Skeletal muscle satellite cell (primary cell): Measurements from ENCODE around the gene CR1L.
"Not testable (repeated sequence)": the region's sequence is repeated elsewhere in the genome, so short reads cannot be mapped to it uniquely, and the experiment has no call there.

Experiments used
- H3K27me3 ChIP-seq: 2 replicates; pipeline ENCODE4 v1.7.0; 2013; ENCODE audit warnings: low read length; ENCODE audit not compliant: control insufficient read depth, insufficient read depth
- H3K36me3 ChIP-seq: 2 replicates; pipeline ENCODE4 v1.7.0; 2013; ENCODE audit warnings: mild to moderate bottlenecking, control low read depth, low read length; ENCODE audit not compliant: insufficient read depth
- H3K4me1 ChIP-seq: 2 replicates; pipeline ENCODE4 v1.7.0; 2013; ENCODE audit warnings: low read length; ENCODE audit not compliant: control insufficient read depth, insufficient read depth
- H3K4me2 ChIP-seq: 2 replicates; pipeline ENCODE4 v1.7.0; 2013; ENCODE audit warnings: mild to moderate bottlenecking, low read length
- H3K4me3 ChIP-seq: 2 replicates; pipeline ENCODE4 v1.7.0; 2013; ENCODE audit warnings: low read length
- H3K9ac ChIP-seq: 2 replicates; pipeline ENCODE4 v1.7.0; 2013; ENCODE audit warnings: mild to moderate bottlenecking, low read depth, low read length, moderate library complexity
- H3K9me3 ChIP-seq: replicated peaks from 2 replicates; pipeline ENCODE4 v1.7.0; 2013; ENCODE audit warnings: mild to moderate bottlenecking, control low read depth, low read length

The CR1L gene

GRCh38 chr1:207669528-207670009 is 24.6 kb downstream of the CR1L start:
- no peaks in the 10 kb centered on the region for H3K9me3 ChIP-seq
- no peak overlapping the region for H3K4me2 ChIP-seq
- H3K27me3 ChIP-seq, result peaks cover 51% of the 10 kb centered on the region
- H3K9ac ChIP-seq, result no peak overlapping the region
- no peak overlapping the region for H3K4me3 ChIP-seq
- H3K36me3 ChIP-seq, result no peaks in the 10 kb centered on the region
- H3K4me1 ChIP-seq, result no peaks in the 10 kb centered on the region

- H3K9me3 ChIP-seq, result no peaks in the 10 kb centered on the region
- no peak overlapping the region for H3K4me2 ChIP-seq
- H3K36me3 ChIP-seq, result no peaks in the 10 kb centered on the region
- no peak overlapping the region for H3K9ac ChIP-seq
- no peak overlapping the region for H3K4me3 ChIP-seq
- H3K27me3 ChIP-seq, result peaks cover 51% of the 10 kb centered on the region
- H3K4me1 ChIP-seq, result no peaks in the 10 kb centered on the region
These were observed 25.3 kb downstream of the CR1L start for GRCh38 chr1:207670192-207670591.

GRCh38 chr1:207670997-207671396 is 26.1 kb downstream of the CR1L start:
- no peaks in the 10 kb centered on the region for H3K36me3 ChIP-seq
- no peak overlapping the region for H3K4me3 ChIP-seq
- no peaks in the 10 kb centered on the region for H3K4me1 ChIP-seq
- no peaks in the 10 kb centered on the region for H3K9me3 ChIP-seq
- H3K27me3 ChIP-seq, result peaks cover 51% of the 10 kb centered on the region
- no peak overlapping the region for H3K4me2 ChIP-seq
- H3K9ac ChIP-seq, result no peak overlapping the region

GRCh38 chr1:207672522-207673130 is 27.7 kb downstream of the CR1L start:
- Histone ChIP-seq H3K4me3 (no peak overlapping the region), H3K4me1 (no peaks in the 10 kb centered on the region), H3K36me3 (no peaks in the 10 kb centered on the region), H3K4me2 (no peak overlapping the region), H3K9ac (no peak overlapping the region), H3K27me3 (peaks cover 40% of the 10 kb centered on the region), H3K9me3 (no peaks in the 10 kb centered on the region)

- H3K36me3 ChIP-seq, result no peaks in the 10 kb centered on the region
- no peaks in the 10 kb centered on the region for H3K9me3 ChIP-seq
- H3K4me2 ChIP-seq, result no peak overlapping the region
- H3K4me3 ChIP-seq, result no peak overlapping the region
- H3K9ac ChIP-seq, result no peak overlapping the region
- no peaks in the 10 kb centered on the region for H3K4me1 ChIP-seq
- H3K27me3 ChIP-seq, result peaks cover 38% of the 10 kb centered on the region
These were observed 28.5 kb downstream of the CR1L start for GRCh38 chr1:207673399-207673798.

DNA sequence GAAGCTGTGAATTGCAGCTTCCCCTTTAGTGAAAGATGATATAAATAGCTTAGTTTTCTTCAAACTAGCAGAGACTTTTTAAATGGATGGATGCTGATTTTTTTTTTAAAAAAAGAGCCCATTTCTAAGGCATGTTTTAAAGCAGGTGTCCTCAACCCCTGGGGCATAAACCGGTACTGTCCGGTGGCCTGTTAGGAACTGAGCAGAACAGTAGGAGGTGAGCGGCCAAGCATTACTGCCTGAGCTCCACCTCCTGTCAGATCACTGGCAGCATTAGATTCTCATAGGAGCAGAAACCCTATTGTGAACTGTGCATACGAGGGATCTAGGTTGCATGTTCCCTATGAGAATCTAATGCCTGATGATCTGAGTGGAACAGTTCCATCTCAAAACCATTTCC is 31.2 kb downstream of the CR1L start:
- Histone ChIP-seq H3K9me3 (no peaks in the 10 kb centered on the region), H3K4me2 (no peak overlapping the region), H3K36me3 (no peaks in the 10 kb centered on the region), H3K4me3 (no peak overlapping the region), H3K27me3 (peaks cover 12% of the 10 kb centered on the region), H3K9ac (no peak overlapping the region), H3K4me1 (peaks cover 3% of the 10 kb centered on the region)

- H3K4me3 ChIP-seq, H3K4me2 ChIP-seq, H3K9ac ChIP-seq, H3K9me3 ChIP-seq, H3K27me3 ChIP-seq, H3K4me1 ChIP-seq, H3K36me3 ChIP-seq: not testable (repeated sequence)
These were observed 35.9 kb downstream of the CR1L start for GRCh38 chr1:207680590-207681388.

- H3K27me3 ChIP-seq, H3K4me1 ChIP-seq, H3K4me3 ChIP-seq, H3K9me3 ChIP-seq, H3K36me3 ChIP-seq, H3K4me2 ChIP-seq, H3K9ac ChIP-seq: not testable (repeated sequence)
These were observed 38.0 kb downstream of the CR1L start for GRCh38 chr1:207682872-207683434.

DNA sequence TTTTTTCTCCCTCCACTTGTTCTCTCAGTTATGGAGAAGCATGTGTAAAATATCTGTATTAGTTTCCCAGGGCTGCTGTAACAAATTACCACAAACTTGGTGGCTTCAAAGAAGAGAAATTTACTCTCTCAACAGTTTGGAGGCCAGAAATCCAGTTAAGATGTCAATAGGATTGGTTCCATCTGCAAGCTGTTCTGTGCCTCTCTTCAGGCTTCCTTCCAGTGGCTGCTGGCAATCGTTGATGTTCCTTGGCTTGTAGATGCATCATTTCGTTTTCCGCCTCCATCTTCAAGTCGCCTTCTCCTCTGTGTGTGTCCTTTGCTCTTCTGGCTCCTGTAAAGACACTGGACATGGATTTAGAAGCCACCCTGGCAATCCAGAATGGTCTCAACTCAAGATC is 45.6 kb downstream of the CR1L start:
- H3K4me3 ChIP-seq, H3K4me2 ChIP-seq, H3K4me1 ChIP-seq, H3K36me3 ChIP-seq, H3K9ac ChIP-seq, H3K9me3 ChIP-seq, H3K27me3 ChIP-seq: not testable (repeated sequence)

GRCh38 chr1:207691010-207691409 is 46.1 kb downstream of the CR1L start:
- H3K27me3 ChIP-seq, result peaks cover 9% of the 10 kb centered on the region
- H3K9me3 ChIP-seq, result no peaks in the 10 kb centered on the region
- no peak overlapping the region for H3K4me3 ChIP-seq
- no peaks in the 10 kb centered on the region for H3K4me1 ChIP-seq
- H3K4me2 ChIP-seq, result no peak overlapping the region
- no peaks in the 10 kb centered on the region for H3K36me3 ChIP-seq
- H3K9ac ChIP-seq, result no peak overlapping the region

- Histone ChIP-seq H3K4me1 (no peaks in the 10 kb centered on the region), H3K36me3 (no peaks in the 10 kb centered on the region), H3K27me3 (peaks cover 12% of the 10 kb centered on the region), H3K9me3 (no peaks in the 10 kb centered on the region), H3K9ac (no peak overlapping the region), H3K4me2 (no peak overlapping the region), H3K4me3 (no peak overlapping the region)
These were observed 46.9 kb downstream of the CR1L start for GRCh38 chr1:207691841-207692240.

- H3K27me3 ChIP-seq, result peaks cover 12% of the 10 kb centered on the region
- not testable (repeated sequence) for H3K9me3 ChIP-seq, H3K36me3 ChIP-seq, H3K9ac ChIP-seq, H3K4me2 ChIP-seq, H3K4me3 ChIP-seq, H3K4me1 ChIP-seq
These were observed 47.4 kb downstream of the CR1L start for GRCh38 chr1:207692291-207692690.
